Measurements from ENCODE around the gene PLCL1.

DNA sequence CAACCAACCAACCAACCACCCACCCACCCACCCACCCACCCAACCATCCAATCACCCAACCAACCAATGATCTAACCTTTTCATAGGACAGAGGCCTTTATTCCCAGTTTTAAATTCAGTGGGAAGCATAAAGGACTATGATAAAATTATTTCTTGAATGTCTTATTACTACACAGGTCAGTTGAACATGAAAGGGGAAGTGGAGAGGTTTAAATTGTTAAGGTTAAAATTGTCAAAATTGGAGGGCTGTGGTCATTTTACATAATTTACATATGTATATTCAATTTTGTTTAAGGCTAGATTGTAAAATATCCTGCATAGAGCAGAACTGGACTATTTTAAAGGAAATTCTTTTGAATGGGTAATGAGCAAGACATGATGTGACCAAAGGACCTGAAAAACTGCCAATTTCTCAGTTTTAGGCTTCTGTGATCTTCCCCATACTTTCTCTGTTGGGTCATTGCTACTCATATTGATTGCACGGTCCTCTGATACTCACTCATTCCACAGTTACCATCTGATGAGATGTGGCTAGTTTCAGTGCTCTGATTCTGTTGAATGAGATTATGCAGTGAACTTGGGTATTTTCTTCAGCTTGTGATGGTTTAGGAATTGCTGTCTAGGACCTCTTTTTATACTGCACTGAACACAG is 127.4 kb downstream of the PLCL1 start:
- TF ChIP-seq, protein P1, sequence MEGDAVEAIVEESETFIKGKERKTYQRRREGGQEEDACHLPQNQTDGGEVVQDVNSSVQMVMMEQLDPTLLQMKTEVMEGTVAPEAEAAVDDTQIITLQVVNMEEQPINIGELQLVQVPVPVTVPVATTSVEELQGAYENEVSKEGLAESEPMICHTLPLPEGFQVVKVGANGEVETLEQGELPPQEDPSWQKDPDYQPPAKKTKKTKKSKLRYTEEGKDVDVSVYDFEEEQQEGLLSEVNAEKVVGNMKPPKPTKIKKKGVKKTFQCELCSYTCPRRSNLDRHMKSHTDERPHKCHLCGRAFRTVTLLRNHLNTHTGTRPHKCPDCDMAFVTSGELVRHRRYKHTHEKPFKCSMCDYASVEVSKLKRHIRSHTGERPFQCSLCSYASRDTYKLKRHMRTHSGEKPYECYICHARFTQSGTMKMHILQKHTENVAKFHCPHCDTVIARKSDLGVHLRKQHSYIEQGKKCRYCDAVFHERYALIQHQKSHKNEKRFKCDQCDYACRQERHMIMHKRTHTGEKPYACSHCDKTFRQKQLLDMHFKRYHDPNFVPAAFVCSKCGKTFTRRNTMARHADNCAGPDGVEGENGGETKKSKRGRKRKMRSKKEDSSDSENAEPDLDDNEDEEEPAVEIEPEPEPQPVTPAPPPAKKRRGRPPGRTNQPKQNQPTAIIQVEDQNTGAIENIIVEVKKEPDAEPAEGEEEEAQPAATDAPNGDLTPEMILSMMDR (IDR thresholded peaks at IDR 0.05), result no peak
- no peak for TF ChIP-seq POLR2A (IDR thresholded peaks at IDR 0.05)

All from lower leg skin (tissue), 3 donors.